ENCODE data around the gene ISLR.

The ISLR gene

GRCh38 chr15:74194572-74195559 is 21.4 kb downstream of the ISLR start:
- DNase-seq (ENCODE audit: low spot score) = no peak

DNA sequence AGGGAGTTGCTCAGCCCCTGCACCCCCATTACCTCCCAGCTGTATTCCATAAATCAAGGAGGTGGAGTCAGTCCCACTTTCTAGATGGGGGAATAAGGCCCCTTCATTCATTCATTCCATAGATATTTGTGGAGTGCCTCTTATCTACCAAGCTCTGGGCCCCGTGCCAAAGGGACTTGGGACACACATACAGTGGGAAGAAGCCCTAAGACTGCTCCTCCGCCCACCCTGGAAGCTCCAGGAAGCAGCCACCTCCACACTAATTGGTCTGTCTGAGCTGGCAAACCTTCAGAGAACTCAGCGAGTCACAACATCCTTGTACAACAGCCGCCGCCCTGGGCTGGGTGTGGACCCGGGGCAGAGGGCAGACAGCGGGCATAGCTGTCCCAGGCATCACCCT is 22.7 kb downstream of the ISLR start:
- DNase-seq (ENCODE audit: low spot score) = peak; percentile 3

DNA sequence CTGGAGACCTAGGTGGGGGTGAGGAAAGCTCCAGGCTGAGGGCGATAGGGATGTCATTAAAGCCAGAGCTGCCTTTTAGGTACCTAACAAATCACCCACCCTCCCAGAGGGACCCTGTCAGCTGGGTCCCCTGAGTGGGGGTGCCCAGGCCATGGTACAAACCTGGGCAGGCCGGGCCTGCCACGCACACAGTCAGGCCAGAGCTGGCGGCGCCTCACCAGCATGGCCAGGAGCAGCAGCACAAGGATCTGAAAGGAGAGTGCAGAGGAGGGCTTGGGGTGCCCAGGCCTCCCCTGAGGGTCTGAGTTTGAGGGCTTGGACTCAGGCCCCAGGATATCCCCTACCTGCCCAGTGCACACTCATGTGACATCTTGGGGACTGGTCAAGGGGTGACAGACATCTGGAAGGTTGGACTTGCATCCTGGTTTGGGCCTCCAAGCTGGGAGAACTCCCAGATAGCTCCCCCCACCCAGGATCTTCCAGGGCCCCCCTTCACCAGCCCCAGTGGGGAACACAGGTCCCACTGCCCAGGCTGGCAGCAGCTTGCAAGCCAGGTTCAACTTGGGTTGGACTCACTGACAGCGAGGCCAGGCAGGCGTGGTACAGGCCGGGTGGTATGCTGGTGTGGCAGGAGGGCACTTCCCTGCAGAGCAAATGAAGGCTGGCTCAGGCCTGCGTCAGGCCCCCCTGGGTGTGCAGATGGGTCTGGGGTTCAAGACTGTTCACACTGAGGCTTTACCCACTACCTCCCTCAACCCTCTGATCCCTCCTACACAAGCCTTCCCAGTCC is 23.9 kb downstream of the ISLR start:
- no peak for DNase-seq (ENCODE audit: low spot score)

DNA sequence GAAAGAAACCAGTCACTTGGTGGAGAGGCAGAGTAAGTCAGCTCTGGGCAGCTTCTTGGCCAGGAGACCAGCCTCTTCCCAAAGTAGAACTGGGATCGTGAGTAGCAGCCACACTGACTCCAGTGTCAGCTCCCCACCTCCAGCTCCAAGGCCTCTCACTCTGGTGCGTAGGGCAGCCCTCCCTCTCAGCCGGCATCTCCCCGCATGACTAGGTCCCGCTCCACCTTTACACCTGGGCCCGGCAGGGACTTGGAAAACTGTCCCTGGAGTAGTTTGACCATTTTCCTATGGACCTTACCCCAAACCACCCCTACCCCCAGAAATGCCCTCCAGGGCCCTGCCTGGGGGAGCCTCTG is 25.8 kb downstream of the ISLR start:
- no peak for DNase-seq (ENCODE audit: low spot score)

DNA sequence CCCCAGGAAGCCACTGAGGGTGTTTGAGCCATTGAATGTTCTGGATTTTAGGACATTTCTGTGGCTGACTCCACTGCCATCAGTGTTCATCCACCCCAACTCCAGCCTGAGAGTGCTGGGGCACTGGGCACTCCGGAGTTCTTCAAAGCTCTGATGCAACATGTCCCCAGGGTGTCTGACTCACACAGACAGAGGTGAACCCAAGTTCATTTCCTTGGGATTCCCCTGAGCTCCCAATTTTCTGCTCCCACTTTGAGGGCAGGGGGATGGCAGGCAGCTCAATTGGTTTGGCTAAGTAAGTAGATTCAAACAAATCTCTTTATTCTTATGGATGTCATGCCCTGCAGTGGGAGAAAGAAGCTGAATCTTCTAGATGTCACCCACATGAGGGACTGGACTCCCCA is 26.9 kb downstream of the ISLR start:
- no peak for DNase-seq (ENCODE audit: low spot score)

GRCh38 chr15:74200871-74201419 is 27.4 kb downstream of the ISLR start:
- DNase-seq (ENCODE audit: low spot score) = no peak

DNA sequence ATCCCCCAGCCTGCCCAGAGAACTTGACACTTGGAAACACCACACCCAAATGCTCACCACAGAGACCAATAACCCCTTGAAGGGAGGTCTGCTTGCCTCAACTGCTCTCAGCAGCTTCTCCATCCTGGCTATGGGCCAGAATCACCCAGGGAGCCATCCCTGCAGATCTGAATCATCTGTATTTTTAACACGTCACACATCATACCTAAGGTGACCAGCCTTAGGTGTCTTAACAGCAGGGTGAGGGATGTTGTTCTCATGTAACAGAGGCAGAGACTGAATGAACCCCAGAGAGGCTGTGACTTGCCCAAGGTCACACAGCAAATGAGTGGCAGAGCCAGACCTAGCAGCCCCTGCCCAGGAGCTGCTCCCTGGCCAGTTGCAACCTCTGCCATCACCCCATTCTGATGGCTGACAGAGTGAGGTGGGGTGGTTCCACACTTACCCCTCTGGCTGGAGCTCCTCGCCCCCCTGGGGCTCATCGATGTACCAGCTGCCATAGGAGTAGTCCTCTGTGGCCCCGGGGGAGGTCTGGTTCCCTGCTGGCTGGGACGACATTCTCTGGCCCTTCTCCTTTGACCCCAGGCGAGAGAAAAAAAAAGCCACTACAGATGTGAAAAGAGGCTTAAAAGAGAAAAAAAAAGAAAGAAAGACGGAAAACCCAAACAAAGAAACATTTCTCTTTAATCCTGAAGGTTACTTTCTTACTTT is 28.4 kb downstream of the ISLR start:
- DNase-seq (ENCODE audit: low spot score) = no peak

DNA sequence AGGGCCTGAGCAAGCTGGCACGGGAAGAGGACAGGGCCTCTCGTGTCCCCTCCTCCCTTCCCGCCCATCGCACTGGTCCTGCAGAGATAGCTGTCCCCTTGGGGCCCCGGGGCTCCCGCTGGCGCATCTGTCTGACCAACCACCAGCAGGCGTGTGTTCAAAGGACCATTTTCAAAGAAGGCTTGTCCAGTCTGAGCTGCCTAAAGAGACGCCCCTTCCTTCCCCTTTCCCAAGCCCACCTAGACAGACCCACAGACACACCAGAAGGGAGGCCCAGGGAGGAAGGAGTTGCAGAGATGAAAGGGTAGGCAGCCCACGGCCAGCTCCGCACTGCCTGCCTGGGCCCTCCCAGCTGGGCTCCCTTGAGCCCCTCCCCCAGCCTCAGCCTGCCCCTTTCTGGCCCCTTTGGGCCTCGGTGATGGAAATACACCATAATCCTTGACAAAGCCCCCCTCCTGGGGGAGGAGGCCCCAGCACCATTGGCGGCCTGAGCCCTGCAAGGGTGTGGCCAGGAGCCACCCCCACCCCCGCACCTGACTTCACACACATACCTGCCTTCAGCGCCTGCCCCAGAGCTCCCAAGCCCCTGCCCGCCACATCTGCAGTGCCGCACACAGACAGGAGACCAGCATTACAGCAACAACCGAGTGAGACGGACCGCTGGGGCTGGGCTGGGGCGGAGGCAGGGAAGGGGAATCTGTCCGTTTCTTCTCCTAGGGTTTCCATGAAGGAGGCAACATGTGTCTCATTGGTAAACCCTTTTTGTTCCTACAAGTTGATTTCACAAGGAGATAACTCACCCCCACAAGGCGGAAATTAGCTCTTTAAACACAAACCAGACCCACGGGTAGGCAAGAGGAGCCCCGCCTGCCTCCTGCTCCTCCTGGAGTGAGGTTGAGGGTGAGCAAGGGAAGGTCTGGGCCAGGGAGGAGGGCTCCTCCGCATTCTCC is 29.2 kb downstream of the ISLR start, which contains the start of gene STRA6:
Gene STRA6, minus strand, starts transcription at position 336 of the 950 bp plus-strand sequence. CDS start 520 bp downstream, outside the sequence.
- no peak for DNase-seq (ENCODE audit: low spot score)

- no peak for DNase-seq (ENCODE audit: low spot score)
Measured at GRCh38 chr15:74203914-74204431, 30.5 kb downstream of the ISLR start.

GRCh38 chr15:74205582-74205947 is 32.1 kb downstream of the ISLR start:
- DNase-seq (ENCODE audit: low spot score) = no peak

GRCh38 chr15:74206801-74207281 is 33.3 kb downstream of the ISLR start:
- no peak for DNase-seq (ENCODE audit: low spot score)

DNA sequence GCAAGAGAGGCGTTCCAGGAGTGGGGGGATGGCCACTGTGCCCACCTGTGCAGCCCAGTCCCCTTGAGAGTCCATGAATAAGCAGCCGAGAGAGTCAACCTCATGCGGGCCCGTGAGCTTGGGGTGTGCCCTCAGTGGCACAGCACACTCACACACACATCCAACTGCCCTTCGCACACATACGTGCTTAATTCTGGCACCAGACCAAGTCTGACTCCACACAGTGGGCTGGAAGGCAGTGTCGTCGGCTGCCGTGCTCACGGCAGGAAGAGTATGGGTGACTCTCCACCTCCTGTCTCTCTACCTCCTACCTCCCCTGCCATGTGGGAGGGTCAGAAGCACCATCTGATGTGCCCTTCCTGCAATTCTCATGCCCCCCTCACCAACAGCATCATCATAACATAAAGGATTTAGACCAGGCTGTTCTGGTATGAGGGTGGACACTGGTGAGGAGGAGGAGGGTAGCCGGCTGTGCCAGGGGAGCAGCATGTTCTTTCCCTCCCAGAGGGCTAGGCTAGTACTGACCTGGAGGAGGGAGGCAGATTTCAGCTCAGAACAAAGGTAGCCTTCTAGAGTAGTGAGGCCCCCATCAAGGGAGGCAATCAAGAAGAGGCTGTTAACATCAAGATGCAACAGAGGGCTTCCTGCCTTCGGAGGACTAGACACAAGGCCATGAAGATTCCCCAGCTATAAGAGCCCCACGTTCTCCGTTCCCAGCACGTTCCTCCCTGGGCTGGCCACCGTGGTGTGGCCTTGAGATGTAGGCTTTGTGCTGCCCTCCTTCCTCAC is 34.3 kb downstream of the ISLR start:
- DNase-seq (ENCODE audit: low spot score) = no peak

GRCh38 chr15:74208496-74208895 is 35.0 kb downstream of the ISLR start:
- no peak for DNase-seq (ENCODE audit: low spot score)

GRCh38 chr15:74208901-74209559 is 35.5 kb downstream of the ISLR start:
- no peak for DNase-seq (ENCODE audit: low spot score)

DNA sequence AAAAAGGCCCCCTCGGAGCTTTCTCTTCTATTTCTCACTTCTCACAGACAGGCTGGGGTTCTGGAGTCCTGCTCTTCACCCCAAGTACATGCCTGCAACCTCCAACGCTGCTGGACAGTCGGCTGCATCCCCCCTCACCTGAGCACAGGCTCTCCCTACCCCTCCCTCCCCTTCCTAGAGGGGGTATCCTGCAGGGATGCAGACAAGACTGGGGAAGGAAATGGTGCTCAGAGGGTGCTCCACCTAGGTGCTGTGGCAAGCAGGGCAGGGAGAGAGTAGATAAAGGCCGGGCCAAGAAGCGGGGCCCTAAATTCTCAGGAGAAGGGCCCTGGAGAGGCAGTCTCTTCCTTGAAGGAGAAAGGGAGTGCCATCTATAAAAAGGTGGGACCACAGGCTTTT is 36.0 kb downstream of the ISLR start:
- no peak for DNase-seq (ENCODE audit: low spot score)

GRCh38 chr15:74209997-74210671 is 36.6 kb downstream of the ISLR start:
- no peak for DNase-seq (ENCODE audit: low spot score)

- DNase-seq (ENCODE audit: low spot score) = no peak
Measured at GRCh38 chr15:74210729-74211128, 37.2 kb downstream of the ISLR start.

- DNase-seq (ENCODE audit: low spot score) = no peak
Measured at GRCh38 chr15:74211656-74212055, 38.1 kb downstream of the ISLR start.

DNA sequence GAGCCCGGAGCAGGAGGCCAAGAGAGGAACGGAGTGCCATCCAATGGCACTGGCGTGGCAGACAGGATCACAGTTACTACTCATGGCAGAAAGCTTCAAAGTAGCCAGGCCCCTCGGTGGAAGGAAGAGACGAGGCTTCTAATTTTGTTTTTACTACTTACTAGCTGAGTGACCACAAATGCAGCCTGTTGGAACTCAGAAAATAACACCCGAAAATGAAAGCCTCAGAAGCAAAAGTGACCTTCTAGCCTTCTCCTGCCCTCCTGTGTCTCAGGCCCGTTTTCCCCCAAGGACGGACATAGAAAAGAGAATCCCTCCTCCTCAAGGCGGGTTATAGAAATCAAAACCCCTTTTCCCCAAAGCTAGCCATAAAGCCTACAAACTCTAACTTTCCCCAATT is 39.0 kb downstream of the ISLR start:
- DNase-seq (ENCODE audit: low spot score) = no peak

Data from hematopoietic multipotent progenitor cell treated with erythropoietin and hydrocortisone succinate and interleukin-3 and kit ligand, for 15 days (in vitro differentiated cells).